Mucosa of rectum (tissue), 2 donors: Measurements from ENCODE around the gene CABYR.

Source experiments
- H3K27ac ChIP-seq, 2 donors: one replicate each; pipeline ENCODE4 v1.7.0; 2013; ENCODE audit warnings: inconsistent platforms in 2 of 2, low read depth in 2 of 2, low read length in 2 of 2
- H3K27me3 ChIP-seq, 2 donors: one replicate each; pipeline ENCODE4 v1.7.0; 2013; ENCODE audit warnings: low read length in 2 of 2; ENCODE audit not compliant: control insufficient read depth in 2 of 2, insufficient read depth in 2 of 2
- H3K36me3 ChIP-seq, 2 donors: one replicate each; pipeline ENCODE4 v1.7.0; 2013; ENCODE audit warnings: low read length in 2 of 2; ENCODE audit not compliant: control insufficient read depth in 2 of 2, insufficient read depth in 2 of 2
- H3K4me1 ChIP-seq, 2 donors: one replicate each; pipeline ENCODE4 v1.7.0; 2013; ENCODE audit warnings: low read length in 2 of 2, mild to moderate bottlenecking in 1 of 2; ENCODE audit not compliant: control insufficient read depth in 2 of 2, insufficient read depth in 2 of 2
- H3K4me3 ChIP-seq, 2 donors: one replicate each; pipeline ENCODE4 v1.7.0; 2013; ENCODE audit warnings: low read length in 2 of 2
- H3K9ac ChIP-seq, 2 donors: one replicate each; pipeline ENCODE4 v1.7.0; 2013; ENCODE audit warnings: low read length in 2 of 2, low read depth in 1 of 2, mild to moderate bottlenecking in 1 of 2
- H3K9me3 ChIP-seq, 2 donors: one replicate each; pipeline ENCODE4 v1.7.0; 2013; ENCODE audit warnings: low read length in 2 of 2; ENCODE audit not compliant: control insufficient read depth in 2 of 2
- donor health status: healthy.
- donor health status: Normal muscosa, but diverticular disease.

CABYR gene, protein sequence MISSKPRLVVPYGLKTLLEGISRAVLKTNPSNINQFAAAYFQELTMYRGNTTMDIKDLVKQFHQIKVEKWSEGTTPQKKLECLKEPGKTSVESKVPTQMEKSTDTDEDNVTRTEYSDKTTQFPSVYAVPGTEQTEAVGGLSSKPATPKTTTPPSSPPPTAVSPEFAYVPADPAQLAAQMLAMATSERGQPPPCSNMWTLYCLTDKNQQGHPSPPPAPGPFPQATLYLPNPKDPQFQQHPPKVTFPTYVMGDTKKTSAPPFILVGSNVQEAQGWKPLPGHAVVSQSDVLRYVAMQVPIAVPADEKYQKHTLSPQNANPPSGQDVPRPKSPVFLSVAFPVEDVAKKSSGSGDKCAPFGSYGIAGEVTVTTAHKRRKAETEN

DNA sequence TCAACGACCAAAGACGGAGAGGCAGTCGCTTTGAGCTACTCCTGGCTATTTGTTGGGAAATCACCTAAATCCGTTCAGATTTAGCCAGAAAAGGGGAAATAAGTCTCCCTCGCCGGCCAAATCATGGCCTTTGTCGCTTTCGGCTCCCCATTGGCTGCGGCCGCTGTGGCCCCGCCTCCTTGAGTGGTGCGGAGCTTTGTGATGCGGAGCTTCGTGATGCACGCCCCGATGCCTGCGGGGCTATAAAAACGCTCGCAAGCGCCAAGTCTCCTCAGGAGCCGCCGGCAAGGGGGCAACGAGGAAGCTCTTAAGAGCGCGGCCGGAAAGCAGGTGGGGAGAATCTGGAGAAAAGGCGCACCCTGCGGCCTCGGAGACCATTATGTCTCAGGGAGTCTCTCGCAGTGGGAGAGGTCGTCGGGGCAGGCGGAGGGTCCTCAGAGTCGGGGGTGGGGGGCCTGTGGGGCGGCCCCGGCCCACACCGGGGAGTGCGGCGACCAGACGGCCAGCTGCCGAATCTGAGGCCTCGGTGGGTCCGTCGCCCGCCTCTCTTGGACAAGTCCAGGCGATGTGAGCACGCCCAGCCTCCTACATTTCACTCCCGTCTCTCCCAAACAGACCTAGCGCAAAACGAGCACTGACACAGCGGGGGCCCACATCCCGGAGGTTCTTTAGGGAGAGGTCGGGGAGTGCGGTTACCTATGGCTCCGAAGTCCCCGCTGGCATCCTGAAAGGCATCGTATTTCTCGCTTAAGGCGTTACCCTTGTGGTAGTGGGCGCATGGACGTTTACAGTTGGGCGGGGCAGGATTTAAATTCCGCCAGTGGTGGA is at the start of gene CABYR:
CABYR (plus strand) TSS at position 274 of the 828 bp plus-strand sequence. CDS start 4,053 bp downstream, outside the sequence.
- H3K27ac ChIP-seq = peak within 1 kb of the TSS in 1 of 2 donors; percentile 24
- peak within 1 kb of the TSS; percentile 62 to 70 for H3K4me3 ChIP-seq
- no peaks in the 10 kb centered on the region for H3K4me1 ChIP-seq
- H3K9me3 ChIP-seq = no peaks in the 10 kb centered on the region
- no peaks in the 10 kb centered on the region for H3K27me3 ChIP-seq
- H3K36me3 ChIP-seq = no peaks in the 10 kb centered on the region
- H3K9ac ChIP-seq = peak within 1 kb of the TSS; percentile 29 to 60

DNA sequence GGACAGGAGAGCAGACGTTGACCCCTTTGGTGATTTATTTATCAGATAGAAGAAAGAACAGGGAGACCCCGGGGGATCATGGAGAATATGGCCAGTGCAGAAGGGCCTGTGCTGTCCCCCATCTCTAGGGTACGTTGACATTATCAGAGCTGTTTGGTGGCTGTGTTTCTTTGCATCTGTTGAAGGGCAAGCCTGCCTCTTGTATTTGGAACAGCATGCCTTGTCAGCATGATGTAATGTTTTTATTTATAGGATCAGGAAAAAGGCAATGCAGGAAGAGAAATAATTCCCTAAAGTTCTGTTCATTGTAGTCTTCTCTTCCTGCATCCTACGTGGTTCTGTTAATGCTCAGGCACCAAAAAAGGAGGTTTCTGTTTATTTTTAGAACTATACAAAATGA is 49.8 kb upstream of the CABYR start:
- Histone ChIP-seq H3K27ac (no peak overlapping the region), H3K4me1 (no peaks in the 10 kb centered on the region), H3K9ac (no peak overlapping the region), H3K9me3 (no peaks in the 10 kb centered on the region), H3K36me3 (peaks cover 0 to 4% of the 10 kb centered on the region in 2 donors), H3K4me3 (no peak overlapping the region), H3K27me3 (no peaks in the 10 kb centered on the region)

DNA sequence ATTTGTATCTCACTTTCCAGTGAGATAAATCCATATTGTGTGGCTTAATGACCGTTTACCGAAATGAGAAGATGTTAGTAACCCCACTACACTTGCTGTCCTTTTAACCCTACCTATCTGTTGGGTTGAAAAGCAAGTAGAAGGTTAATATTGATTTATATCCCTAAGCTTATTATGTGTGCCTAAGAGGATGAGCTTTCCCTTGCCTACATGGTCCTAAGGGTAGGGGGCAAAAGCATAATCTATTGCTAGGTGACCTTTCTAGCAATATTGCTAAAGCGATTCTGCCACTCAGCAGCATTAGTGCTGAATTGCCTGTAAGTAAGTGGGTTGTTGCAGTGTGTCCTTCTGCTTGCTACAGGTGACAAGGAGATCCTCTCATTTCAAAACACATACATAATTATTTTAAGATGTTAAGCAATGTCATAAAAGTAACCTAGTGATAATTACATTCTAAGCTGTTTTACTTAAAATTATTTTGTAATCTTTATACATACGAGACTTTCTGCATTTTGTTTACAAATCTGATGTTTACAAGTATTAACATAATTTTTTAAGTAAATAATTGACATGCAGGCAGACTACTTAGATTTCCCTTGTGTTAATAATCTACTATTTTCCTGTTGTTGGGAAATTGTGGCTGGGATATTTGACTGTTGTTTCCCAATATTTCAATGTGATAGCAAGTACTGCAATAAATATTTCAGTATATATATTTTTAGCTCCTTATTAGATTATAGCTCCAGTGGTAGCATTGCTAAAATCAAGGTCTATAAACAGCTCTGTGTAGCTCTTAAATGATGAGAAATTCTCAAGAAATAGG is 49.1 kb upstream of the CABYR start:
- H3K9ac ChIP-seq = no peak overlapping the region
- no peak overlapping the region for H3K4me3 ChIP-seq
- H3K9me3 ChIP-seq = no peaks in the 10 kb centered on the region
- peaks cover 0 to 4% of the 10 kb centered on the region in 2 donors for H3K36me3 ChIP-seq
- no peaks in the 10 kb centered on the region for H3K27me3 ChIP-seq
- no peak overlapping the region for H3K27ac ChIP-seq
- H3K4me1 ChIP-seq = no peaks in the 10 kb centered on the region

DNA sequence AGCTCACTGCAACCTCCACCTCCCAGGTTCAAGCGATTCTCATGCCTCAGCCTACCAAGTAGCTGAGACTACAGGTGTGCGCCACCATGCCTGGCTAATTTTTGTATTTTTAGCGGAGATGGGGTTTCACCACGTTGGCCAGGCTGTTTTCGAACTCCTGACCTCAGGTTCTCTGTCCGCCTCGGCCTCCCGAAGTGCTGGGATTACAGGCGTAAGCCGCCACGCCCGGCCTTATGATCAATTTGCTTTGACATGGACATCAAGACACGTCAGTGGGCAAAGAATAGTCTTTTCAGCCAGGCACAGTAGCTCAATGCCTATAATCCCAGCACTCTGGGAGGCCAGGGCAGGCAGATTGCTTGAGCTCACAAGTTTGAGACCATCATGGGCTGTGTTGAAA is 48.0 kb upstream of the CABYR start:
- H3K4me1 ChIP-seq = no peaks in the 10 kb centered on the region
- no peak overlapping the region for H3K9ac ChIP-seq
- H3K27me3 ChIP-seq = no peaks in the 10 kb centered on the region
- no peak overlapping the region for H3K4me3 ChIP-seq
- peaks cover 0 to 4% of the 10 kb centered on the region in 2 donors for H3K36me3 ChIP-seq
- H3K27ac ChIP-seq = no peak overlapping the region
- H3K9me3 ChIP-seq = no peaks in the 10 kb centered on the region

DNA sequence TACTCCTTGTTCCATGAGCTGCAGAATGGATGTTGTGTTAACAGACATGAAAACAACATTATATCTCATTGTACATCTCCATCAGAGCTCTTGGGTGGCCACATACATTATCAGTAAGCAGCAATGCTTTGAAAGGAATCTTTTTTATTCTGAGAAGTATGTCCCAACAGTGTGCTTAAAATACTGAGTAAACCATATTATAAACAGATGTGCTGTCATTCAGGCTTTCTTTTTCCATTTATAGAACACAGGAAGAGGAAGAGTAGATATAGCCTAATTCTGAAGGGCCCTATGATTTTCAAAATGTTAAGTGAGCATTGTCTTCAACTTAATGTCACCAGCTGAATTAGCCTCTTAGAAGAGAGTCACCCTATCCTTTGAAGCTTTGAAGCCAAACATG is 44.3 kb upstream of the CABYR start:
- H3K36me3 ChIP-seq = peaks cover 0 to 4% of the 10 kb centered on the region in 2 donors
- no peaks in the 10 kb centered on the region for H3K4me1 ChIP-seq
- no peak overlapping the region for H3K27ac ChIP-seq
- H3K4me3 ChIP-seq = no peak overlapping the region
- H3K9me3 ChIP-seq = peaks cover 0 to 6% of the 10 kb centered on the region in 2 donors
- no peaks in the 10 kb centered on the region for H3K27me3 ChIP-seq
- no peak overlapping the region for H3K9ac ChIP-seq

DNA sequence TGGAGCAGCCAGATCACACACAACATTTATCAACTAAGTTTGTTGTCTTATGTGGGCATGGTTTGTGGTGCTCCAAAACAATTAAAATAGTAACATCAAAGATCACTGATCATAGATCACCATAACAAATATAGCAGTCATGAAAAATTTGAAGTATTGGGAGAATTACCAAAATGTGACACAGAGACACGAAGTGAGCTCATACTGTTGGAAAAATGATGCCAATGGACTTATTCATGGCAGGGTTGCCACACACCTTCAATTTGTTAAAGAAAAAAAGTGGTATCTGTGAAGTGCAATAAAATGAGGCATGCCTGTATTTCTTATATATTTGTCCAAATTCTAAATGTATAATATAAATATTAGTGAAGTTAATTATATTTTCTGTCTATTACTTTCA is 42.9 kb upstream of the CABYR start:
- Histone ChIP-seq H3K9ac (no peak overlapping the region), H3K27me3 (no peaks in the 10 kb centered on the region), H3K4me1 (no peaks in the 10 kb centered on the region), H3K4me3 (no peak overlapping the region), H3K9me3 (peaks cover 0 to 6% of the 10 kb centered on the region in 2 donors), H3K36me3 (peaks cover 0 to 4% of the 10 kb centered on the region in 2 donors), H3K27ac (no peak overlapping the region)

DNA sequence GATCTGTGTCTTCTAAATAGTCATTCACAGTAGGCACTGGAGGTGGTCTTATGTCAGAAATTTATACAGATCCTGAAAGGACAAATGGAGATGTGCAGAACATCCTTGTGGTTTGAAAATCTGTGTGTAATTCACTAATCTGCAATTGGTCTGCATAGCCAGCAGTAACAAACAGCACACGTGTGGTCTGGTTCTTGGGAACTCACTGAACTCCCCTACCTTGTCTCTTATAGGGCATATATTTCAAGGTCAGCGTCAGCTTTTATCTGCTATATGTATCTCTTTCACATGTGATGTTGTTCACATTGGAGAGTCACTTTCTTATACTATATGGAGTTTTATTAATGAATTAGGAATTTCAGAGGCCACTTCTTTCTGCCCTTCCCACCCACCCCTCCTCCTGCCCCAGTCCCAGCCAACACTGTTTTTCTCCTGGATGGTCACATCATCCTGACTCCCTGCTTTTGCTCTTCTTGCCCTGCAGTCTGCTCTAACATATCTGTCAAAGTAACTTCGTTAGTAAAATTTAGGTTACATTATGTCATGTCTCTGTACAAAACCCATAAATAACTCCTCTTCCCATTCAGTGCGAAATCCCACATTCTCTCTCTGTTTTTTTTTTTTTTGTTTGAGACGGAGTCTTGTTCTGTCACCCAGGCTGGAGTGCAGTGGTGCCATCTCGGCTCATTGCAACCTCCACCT is 35.4 kb upstream of the CABYR start:
- Histone ChIP-seq H3K36me3 (no peaks in the 10 kb centered on the region), H3K27me3 (no peaks in the 10 kb centered on the region), H3K4me1 (no peaks in the 10 kb centered on the region), H3K9ac (no peak overlapping the region), H3K9me3 (no peaks in the 10 kb centered on the region), H3K27ac (no peak overlapping the region), H3K4me3 (no peak overlapping the region)

DNA sequence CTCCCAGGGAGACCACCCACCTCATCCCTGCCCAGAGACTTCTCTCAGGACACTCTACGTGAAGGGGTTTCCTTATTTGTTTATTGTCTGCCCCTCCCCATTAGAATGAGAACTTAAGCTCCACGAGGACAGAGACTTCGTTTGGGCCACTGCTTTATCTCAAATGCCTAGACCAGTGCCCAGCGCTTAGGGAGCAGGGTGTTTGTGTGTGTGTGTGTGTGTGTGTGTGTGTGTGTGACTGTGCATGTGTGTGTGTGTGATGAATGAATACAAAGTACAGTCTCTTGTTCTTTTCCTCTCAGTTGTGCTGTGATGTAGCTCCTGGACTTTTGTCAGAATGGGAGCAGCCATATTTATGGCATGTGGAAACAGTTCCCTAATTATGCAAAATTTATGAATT is 34.4 kb upstream of the CABYR start:
- H3K9ac ChIP-seq = no peak overlapping the region
- H3K27ac ChIP-seq = no peak overlapping the region
- H3K27me3 ChIP-seq = no peaks in the 10 kb centered on the region
- no peaks in the 10 kb centered on the region for H3K4me1 ChIP-seq
- H3K36me3 ChIP-seq = no peaks in the 10 kb centered on the region
- H3K4me3 ChIP-seq = no peak overlapping the region
- H3K9me3 ChIP-seq = no peaks in the 10 kb centered on the region

DNA sequence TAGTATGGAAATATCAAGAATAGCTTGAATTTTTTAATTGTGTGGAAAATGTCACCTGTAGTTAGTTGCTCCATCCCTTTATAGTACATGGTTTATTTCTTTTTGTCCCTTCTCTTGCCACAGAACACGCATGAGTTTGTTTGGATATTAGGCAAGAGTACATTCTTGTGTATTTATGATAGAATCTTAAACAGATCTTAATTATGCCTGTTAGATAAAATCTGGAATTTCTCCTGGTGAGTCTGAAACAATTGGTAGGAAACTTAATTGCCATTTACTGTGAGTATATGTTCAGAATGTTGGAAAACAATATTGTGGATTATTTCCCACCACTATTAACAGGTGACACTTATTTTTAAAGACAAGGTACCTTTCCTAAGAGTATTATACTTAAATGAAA is 30.2 kb upstream of the CABYR start:
- no peak overlapping the region for H3K4me3 ChIP-seq
- no peaks in the 10 kb centered on the region for H3K27me3 ChIP-seq
- peaks cover 0 to 4% of the 10 kb centered on the region in 2 donors for H3K36me3 ChIP-seq
- H3K9me3 ChIP-seq = no peaks in the 10 kb centered on the region
- H3K4me1 ChIP-seq = no peaks in the 10 kb centered on the region
- H3K27ac ChIP-seq = no peak overlapping the region
- no peak overlapping the region for H3K9ac ChIP-seq
